ENCODE results near the gene DAPK2.

- TF ChIP-seq ZFX (IDR thresholded peaks at IDR 0.05; ENCODE audit: borderline replicate concordance) (no peak), CTCF (IDR thresholded peaks at IDR 0.05) (no peak)
Observed at GRCh38 chr15:64048781-64049460, 2.6 kb upstream of the DAPK2 start.

All from 22Rv1 (cell line).